HG03139 (cell line): ENCODE results near the gene PID1.

ENCODE experiments used
- ATAC-seq: cut with Tn5 transposase; IDR thresholded peaks from one replicate; pipeline ENCODE4 v1.9.1; 2021; ENCODE audit not compliant: unreplicated experiment

PID1 gene

GRCh38 chr2:229127471-229127870, 143.6 kb downstream of the PID1 start:
- ATAC-seq = no peak

GRCh38 chr2:229126066-229126465, 145.0 kb downstream of the PID1 start:
- ATAC-seq = no peak

GRCh38 chr2:229124136-229124535, 147.0 kb downstream of the PID1 start:
- no peak for ATAC-seq

GRCh38 chr2:229118927-229119326, 152.2 kb downstream of the PID1 start:
- peak; percentile 50 for ATAC-seq

GRCh38 chr2:229118336-229118735, 152.8 kb downstream of the PID1 start:
- ATAC-seq = no peak

- no peak for ATAC-seq
Observed at GRCh38 chr2:229111744-229112143, 159.3 kb downstream of the PID1 start.

GRCh38 chr2:229109195-229109594, 161.9 kb downstream of the PID1 start:
- ATAC-seq = no peak

GRCh38 chr2:229107601-229108000, 163.5 kb downstream of the PID1 start:
- no peak for ATAC-seq

GRCh38 chr2:229104974-229105387, 166.1 kb downstream of the PID1 start:
- no peak for ATAC-seq

- no peak for ATAC-seq
Observed at GRCh38 chr2:229104025-229104424, 167.1 kb downstream of the PID1 start.

- ATAC-seq = no peak
Observed at GRCh38 chr2:229101314-229101713, 169.8 kb downstream of the PID1 start.

- ATAC-seq = no peak
Observed at GRCh38 chr2:229099231-229099630, 171.9 kb downstream of the PID1 start.

- no peak for ATAC-seq
Observed at GRCh38 chr2:229098801-229099200, 172.3 kb downstream of the PID1 start.

GRCh38 chr2:229096409-229097066, 174.5 kb downstream of the PID1 start:
- ATAC-seq = no peak

- no peak for ATAC-seq
Observed at GRCh38 chr2:229095472-229095871, 175.6 kb downstream of the PID1 start.

GRCh38 chr2:229090225-229090624, 180.9 kb downstream of the PID1 start:
- ATAC-seq = no peak

- no peak for ATAC-seq
Observed at GRCh38 chr2:229089776-229090175, 181.3 kb downstream of the PID1 start.

GRCh38 chr2:229088966-229089700, 182.0 kb downstream of the PID1 start:
- ATAC-seq = no peak

GRCh38 chr2:229088517-229088913, 182.6 kb downstream of the PID1 start:
- ATAC-seq = no peak

- no peak for ATAC-seq
Observed at GRCh38 chr2:229087843-229088516, 183.1 kb downstream of the PID1 start.

- ATAC-seq = no peak
Observed at GRCh38 chr2:229087267-229087666, 183.8 kb downstream of the PID1 start.

GRCh38 chr2:229085439-229085838, 185.6 kb downstream of the PID1 start:
- no peak for ATAC-seq
